ENCODE measurements around the gene NECTIN3.

The NECTIN3 gene

GRCh38 chr3:111071257-111072030 lies at the start of gene NECTIN3:
Gene NECTIN3 (plus strand): TSS chr3:111071816. CDS start chr3:111072018, 202 bp downstream.
- peak; percentile 68 to 76 for DNase-seq (ENCODE audit: low read depth in 2 of 2)

GRCh38 chr3:111027868-111028267 lies 43.7 kb upstream of the NECTIN3 start:
- no peak for DNase-seq (ENCODE audit: low read depth in 2 of 2)

GRCh38 chr3:111031538-111031937 lies 40.1 kb upstream of the NECTIN3 start:
- DNase-seq (ENCODE audit: low read depth in 2 of 2), result no peak

GRCh38 chr3:111032677-111033076 lies 38.9 kb upstream of the NECTIN3 start:
- no peak for DNase-seq (ENCODE audit: low read depth in 2 of 2)

GRCh38 chr3:111033470-111034050 lies 38.1 kb upstream of the NECTIN3 start:
- DNase-seq (ENCODE audit: low read depth in 2 of 2), result no peak

GRCh38 chr3:111035316-111035715 lies 36.3 kb upstream of the NECTIN3 start:
- no peak for DNase-seq (ENCODE audit: low read depth in 2 of 2)

GRCh38 chr3:111035902-111036301 lies 35.7 kb upstream of the NECTIN3 start:
- no peak for DNase-seq (ENCODE audit: low read depth in 2 of 2)

- no peak for DNase-seq (ENCODE audit: low read depth in 2 of 2)
Observed at GRCh38 chr3:111040959-111041358, 30.7 kb upstream of the NECTIN3 start.

- DNase-seq (ENCODE audit: low read depth in 2 of 2), result no peak
Observed at GRCh38 chr3:111045564-111045963, 26.1 kb upstream of the NECTIN3 start.

- no peak for DNase-seq (ENCODE audit: low read depth in 2 of 2)
Observed at GRCh38 chr3:111047042-111047441, 24.6 kb upstream of the NECTIN3 start.

GRCh38 chr3:111047812-111048435 lies 23.7 kb upstream of the NECTIN3 start:
- DNase-seq (ENCODE audit: low read depth in 2 of 2), result no peak

- no peak for DNase-seq (ENCODE audit: low read depth in 2 of 2)
Observed at GRCh38 chr3:111051354-111051753, 20.3 kb upstream of the NECTIN3 start.

GRCh38 chr3:111068574-111068973 lies 3.0 kb upstream of the NECTIN3 start:
- no peak for DNase-seq (ENCODE audit: low read depth in 2 of 2)

GRCh38 chr3:111069974-111070771 lies 1.4 kb upstream of the NECTIN3 start:
- no peak for DNase-seq (ENCODE audit: low read depth in 2 of 2)

GRCh38 chr3:111070772-111071256 lies 802 bp upstream of the NECTIN3 start:
- DNase-seq (ENCODE audit: low read depth in 2 of 2), result no peak

GRCh38 chr3:111072031-111072921 lies 660 bp downstream of the NECTIN3 start:
- DNase-seq (ENCODE audit: low read depth in 2 of 2), result peak in 1 of 2 donors; percentile 10

GRCh38 chr3:111073218-111073617 lies 1.6 kb downstream of the NECTIN3 start:
- DNase-seq (ENCODE audit: low read depth in 2 of 2), result no peak

- DNase-seq (ENCODE audit: low read depth in 2 of 2), result no peak
Observed at GRCh38 chr3:111076732-111077131, 5.1 kb downstream of the NECTIN3 start.

GRCh38 chr3:111077369-111077768 lies 5.8 kb downstream of the NECTIN3 start:
- DNase-seq (ENCODE audit: low read depth in 2 of 2), result no peak

- DNase-seq (ENCODE audit: low read depth in 2 of 2), result no peak
Observed at GRCh38 chr3:111080413-111080812, 8.8 kb downstream of the NECTIN3 start.

GRCh38 chr3:111081008-111081545 lies 9.5 kb downstream of the NECTIN3 start:
- DNase-seq (ENCODE audit: low read depth in 2 of 2), result no peak

Data from activated CD4-positive, alpha-beta T cell treated with anti-CD3 and anti-CD28 coated beads for 24 hours (primary cell).